ENCODE results near the gene PHF5A. TPM values are rescaled to one million over a fixed set of nuclear protein-coding genes. Genes with fewer than 3 reads are reported as not detected.

PHF5A gene
- total and polyA plus RNA-seq, 3 donors from 2014 or later, result 33.7 to 42.8 (median 35.1) TPM

GRCh38 chr22:41507330-41508063 lies 39.0 kb upstream of the PHF5A start:
- no peak for DNase-seq
- 86 to 90% methylated on average over 19 to 23 of the region's 23 CpGs for WGBS, 2 donors
- TF ChIP-seq CTCF (IDR thresholded peaks at IDR 0.05) (no peak), POLR2A (IDR thresholded peaks at IDR 0.05) (no peak)
- H3K4me1 ChIP-seq, result peaks cover 21% of the 10 kb centered on the region
- no peaks in the 10 kb centered on the region for H3K9me3 ChIP-seq
- no peaks in the 10 kb centered on the region for H3K27me3 ChIP-seq
- intact Hi-C loops (cut with DNase I; ENCODE audit: low total_unique reads), result no loop called here
- H3K27ac ChIP-seq, result no peak overlapping the region
- H3K4me3 ChIP-seq, result no peak overlapping the region
- H3K36me3 ChIP-seq (ENCODE audit: low read depth, missing control alignments), result no peaks in the 10 kb centered on the region

- Histone ChIP-seq H3K27me3 (no peaks in the 10 kb centered on the region), H3K27ac (no peak overlapping the region), H3K4me1 (peaks cover 10% of the 10 kb centered on the region), H3K9me3 (no peaks in the 10 kb centered on the region), H3K36me3 (ENCODE audit: low read depth, missing control alignments) (no peaks in the 10 kb centered on the region), H3K4me3 (no peak overlapping the region)
- intact Hi-C loops (cut with DNase I; ENCODE audit: low total_unique reads), result no loop called here
- TF ChIP-seq CTCF (IDR thresholded peaks at IDR 0.05), result no peak
- no peak for TF ChIP-seq POLR2A (IDR thresholded peaks at IDR 0.05)
- no peak for DNase-seq
- 91 to 92% methylated on average over 10 of the region's 10 CpGs for WGBS, 2 donors
Measured at GRCh38 chr22:41505511-41506220, 37.2 kb upstream of the PHF5A start.

- no peak for TF ChIP-seq CTCF (IDR thresholded peaks at IDR 0.05)
- no peak for TF ChIP-seq POLR2A (IDR thresholded peaks at IDR 0.05)
- Histone ChIP-seq H3K27me3 (no peaks in the 10 kb centered on the region), H3K27ac (no peak overlapping the region), H3K36me3 (ENCODE audit: low read depth, missing control alignments) (no peaks in the 10 kb centered on the region), H3K9me3 (no peaks in the 10 kb centered on the region), H3K4me1 (peaks cover 10% of the 10 kb centered on the region), H3K4me3 (no peak overlapping the region)
- intact Hi-C loops (cut with DNase I; ENCODE audit: low total_unique reads), result no loop called here
- WGBS, 2 donors, result 86 to 93% methylated on average over 4 of the region's 4 CpGs
- no peak for DNase-seq
Measured at GRCh38 chr22:41504816-41505215, 36.3 kb upstream of the PHF5A start.

GRCh38 chr22:41504397-41504796 lies 35.9 kb upstream of the PHF5A start:
- 72 to 83% methylated on average over 7 of the region's 7 CpGs for WGBS, 2 donors
- Histone ChIP-seq H3K27me3 (no peaks in the 10 kb centered on the region), H3K36me3 (ENCODE audit: low read depth, missing control alignments) (no peaks in the 10 kb centered on the region), H3K27ac (no peak overlapping the region), H3K9me3 (no peaks in the 10 kb centered on the region), H3K4me3 (no peak overlapping the region), H3K4me1 (peaks cover 10% of the 10 kb centered on the region)
- TF ChIP-seq CTCF (IDR thresholded peaks at IDR 0.05) (no peak), POLR2A (IDR thresholded peaks at IDR 0.05) (no peak)
- intact Hi-C loops (cut with DNase I; ENCODE audit: low total_unique reads), result no loop called here
- no peak for DNase-seq

All from testis (tissue), 3 donors.